G401 (cell line): ENCODE data around the gene POTEH. TPM values are rescaled to one million over a fixed set of nuclear protein-coding genes. Genes with fewer than 3 reads are reported as not detected.
"Not testable (repeated sequence)": the region's sequence is repeated elsewhere in the genome, so short reads cannot be mapped to it uniquely, and the experiment has no call there.

Source experiments
- DNase-seq: peaks from one replicate; pipeline ENCODE4 v3.0.0-alpha.2; 2015; ENCODE audit warnings: low spot score
- in situ Hi-C: cut with HindIII; loops from 2 replicates; pipeline ENCODE4 v1.10.0; 2016; ENCODE audit warnings: low sequenced_read_pairs, mixed read lengths
- total RNA-seq: library from RNA; depleted of rRNA; stranded (reverse); fragments of >200 nt; shearing (Covaris generic); gene quantifications from 2 replicates; pipeline ENCODE4 v1.2.3, GENCODE V29; 2014; rRNA removed

The POTEH gene
- not detected in 2 replicates for total RNA-seq

- DNase-seq, in situ Hi-C loops: not testable (repeated sequence)
Observed at GRCh38 chr22:15689749-15690125, at the start of gene POTEH. Gene POTEH (plus strand): TSS chr22:15690026. CDS start chr22:15690078, 52 bp downstream.

GRCh38 chr22:15642288-15642861 is 47.5 kb upstream of the POTEH start:
- in situ Hi-C loops, DNase-seq: not testable (repeated sequence)

GRCh38 chr22:15651954-15652353 is 37.9 kb upstream of the POTEH start:
- in situ Hi-C loops, result not testable (repeated sequence)

DNA sequence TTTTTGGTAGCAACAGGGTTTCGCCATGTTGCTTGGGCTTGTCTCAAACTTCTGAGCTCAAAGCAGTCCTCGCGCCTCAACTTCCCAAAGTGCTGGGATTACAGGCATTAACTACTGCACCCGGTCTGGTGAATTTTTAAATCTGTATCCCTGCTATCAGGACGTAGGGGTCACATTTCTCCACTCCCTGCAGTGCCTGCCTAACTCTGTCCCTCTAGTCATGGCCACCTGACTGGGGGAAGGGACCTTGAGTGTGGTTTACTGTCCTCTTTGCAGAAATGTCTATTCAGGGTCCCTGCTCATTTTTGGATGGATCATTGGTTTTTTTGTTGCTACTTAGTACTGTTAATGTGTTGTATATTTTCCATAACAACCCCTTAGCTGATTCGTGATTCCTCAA is 37.1 kb upstream of the POTEH start:
- DNase-seq, in situ Hi-C loops: not testable (repeated sequence)

More at GRCh38 chr22:15651954-15652353, 37.9 kb upstream of the POTEH start:
- DNase-seq, result not testable (repeated sequence)

- in situ Hi-C loops, DNase-seq: not testable (repeated sequence)
Observed at GRCh38 chr22:15653241-15653640, 36.6 kb upstream of the POTEH start.

DNA sequence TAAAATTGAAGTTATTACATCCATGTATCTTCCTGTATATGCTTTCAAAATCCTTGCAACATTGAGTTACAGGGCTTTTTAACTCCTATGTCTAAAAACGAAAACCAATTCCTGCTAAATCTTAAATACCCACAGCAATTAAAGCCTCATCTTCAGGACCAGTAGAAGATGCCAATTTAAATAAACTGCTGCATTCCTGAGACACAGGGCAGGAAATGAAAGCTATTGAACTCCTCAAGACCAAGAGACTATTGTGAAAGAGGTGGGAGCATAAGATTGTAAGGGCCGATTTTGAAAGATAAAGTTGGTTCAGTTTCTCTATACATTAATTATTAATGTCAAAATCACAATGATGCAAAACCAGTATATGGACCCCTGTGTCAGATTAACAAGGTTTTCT is 28.7 kb upstream of the POTEH start:
- in situ Hi-C loops, DNase-seq: not testable (repeated sequence)

DNA sequence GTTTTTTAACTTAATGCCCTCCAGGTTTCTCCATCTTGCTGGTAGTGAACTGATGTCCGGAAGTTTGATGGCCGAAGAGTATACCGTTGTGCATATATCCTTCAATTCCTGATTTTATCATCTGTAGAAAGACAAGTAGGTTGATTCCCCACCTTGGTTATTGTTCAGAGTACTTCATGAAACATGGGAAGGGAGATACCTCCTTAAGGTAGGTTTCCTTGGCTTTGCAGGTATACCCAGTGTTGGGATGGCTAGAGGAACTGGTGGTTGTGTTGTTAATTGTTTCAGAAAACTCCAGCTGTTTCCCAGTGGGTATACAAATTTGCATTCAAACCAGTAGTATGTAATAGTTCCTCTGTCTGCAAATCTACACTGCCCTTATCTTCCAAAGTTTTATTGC is 25.1 kb upstream of the POTEH start:
- in situ Hi-C loops, DNase-seq: not testable (repeated sequence)

DNA sequence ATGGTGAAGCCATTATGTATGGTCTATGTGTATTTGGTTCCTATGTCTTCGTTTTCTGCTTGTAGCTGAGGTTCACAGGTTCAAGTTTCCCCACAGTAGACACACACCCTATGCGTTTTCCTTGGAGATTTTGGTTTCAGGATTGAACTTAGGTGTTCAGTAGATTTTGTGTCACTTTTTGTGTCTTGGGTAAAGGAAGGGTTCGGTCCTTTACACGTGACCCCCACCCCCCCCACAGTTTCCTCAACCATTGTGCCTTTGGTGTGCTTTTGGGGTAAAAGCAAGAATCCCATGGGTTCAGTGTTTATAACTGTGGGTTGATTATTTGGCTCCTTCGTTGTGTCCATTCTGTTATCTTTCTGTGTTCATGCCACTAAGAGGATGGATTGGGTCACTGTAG is 24.3 kb upstream of the POTEH start:
- in situ Hi-C loops, DNase-seq: not testable (repeated sequence)

DNA sequence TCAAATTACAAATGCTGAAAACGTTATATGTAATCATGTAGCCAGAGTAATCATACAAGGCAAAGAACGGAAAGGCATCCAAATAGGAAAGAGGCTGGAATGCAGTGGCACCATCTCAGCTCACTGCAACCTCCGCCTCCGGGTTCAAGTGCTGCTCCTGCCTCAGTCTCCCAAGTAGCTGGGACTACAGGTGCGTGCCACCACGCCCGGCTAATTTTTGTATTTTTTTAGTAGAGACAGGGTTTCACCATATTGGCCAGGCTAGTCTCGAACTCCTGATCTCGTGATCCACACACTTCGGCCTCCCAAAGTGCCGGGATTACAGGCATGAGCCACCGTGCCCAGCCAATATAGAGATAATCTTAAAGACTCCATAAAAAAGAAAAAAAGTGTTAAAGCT is 20.4 kb upstream of the POTEH start:
- in situ Hi-C loops, DNase-seq: not testable (repeated sequence)

- DNase-seq, in situ Hi-C loops: not testable (repeated sequence)
Observed at GRCh38 chr22:15679702-15680101, 10.1 kb upstream of the POTEH start.

GRCh38 chr22:15684115-15684514 is 5.7 kb upstream of the POTEH start:
- in situ Hi-C loops, DNase-seq: not testable (repeated sequence)

- in situ Hi-C loops, result not testable (repeated sequence)
Observed at GRCh38 chr22:15684695-15685094, 5.1 kb upstream of the POTEH start.

GRCh38 chr22:15685641-15686040 is 4.2 kb upstream of the POTEH start:
- in situ Hi-C loops, DNase-seq: not testable (repeated sequence)

More at GRCh38 chr22:15684695-15685094, 5.1 kb upstream of the POTEH start:
- DNase-seq, result not testable (repeated sequence)

GRCh38 chr22:15687086-15687485 is 2.7 kb upstream of the POTEH start:
- in situ Hi-C loops, DNase-seq: not testable (repeated sequence)

DNA sequence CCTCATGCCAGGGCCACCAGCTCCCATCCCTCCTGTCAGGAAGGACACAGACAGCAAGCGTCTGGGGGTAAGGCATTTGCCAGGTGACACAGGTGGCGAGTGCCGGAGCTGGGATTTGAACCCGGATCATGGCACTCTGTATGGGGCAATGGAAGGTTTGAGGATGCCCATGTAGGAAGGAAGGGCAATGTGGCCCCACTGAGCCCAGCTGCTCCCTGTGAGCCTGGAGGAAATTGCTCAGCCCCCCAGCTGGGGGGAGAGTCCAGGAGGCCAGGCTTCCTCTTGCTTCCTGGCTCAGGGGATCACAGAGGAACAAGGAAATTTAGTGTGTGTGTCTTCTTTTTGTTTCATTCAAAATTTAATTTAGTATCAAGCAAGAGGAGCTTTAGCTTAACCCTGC is 2.1 kb upstream of the POTEH start:
- DNase-seq, in situ Hi-C loops: not testable (repeated sequence)

- in situ Hi-C loops, DNase-seq: not testable (repeated sequence)
Observed at GRCh38 chr22:15688090-15688489, 1.7 kb upstream of the POTEH start.

DNA sequence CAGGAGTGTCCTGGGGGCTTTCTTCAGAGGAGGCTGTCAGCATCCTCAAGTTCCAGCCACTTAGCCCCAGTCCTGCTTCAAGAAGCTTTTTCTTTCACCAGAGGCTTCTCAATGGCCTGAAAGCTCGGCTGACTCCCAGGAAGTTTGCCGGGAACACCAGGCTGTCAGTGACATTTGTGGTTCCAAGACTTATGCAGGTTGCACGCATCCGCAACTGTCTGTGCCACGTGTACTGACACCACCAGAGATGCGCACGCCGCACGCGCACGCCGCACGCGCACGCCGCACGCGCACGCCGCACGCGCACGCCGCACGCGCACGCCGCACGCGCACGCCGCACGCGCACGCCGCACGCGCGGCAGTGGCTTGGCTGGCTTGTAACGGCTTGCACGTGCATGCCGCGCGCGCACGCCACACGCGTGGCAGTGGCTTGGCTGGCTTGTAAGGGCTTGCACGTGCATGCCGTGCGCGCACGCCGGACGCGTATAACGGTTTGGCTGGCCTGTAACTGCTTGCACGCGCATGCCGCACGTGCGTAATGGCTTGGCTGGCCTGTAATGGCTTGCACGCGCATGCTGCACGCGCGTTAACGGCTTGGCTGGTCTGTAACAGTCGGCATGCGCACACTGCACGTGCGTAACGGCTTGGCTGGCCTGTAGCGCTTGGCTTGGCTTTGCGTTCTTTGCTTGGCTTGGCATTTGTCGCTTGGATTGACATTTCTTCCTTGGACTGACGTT is 646 bp upstream of the POTEH start:
- DNase-seq, in situ Hi-C loops: not testable (repeated sequence)

GRCh38 chr22:15713600-15713999 is 23.8 kb downstream of the POTEH start:
- DNase-seq, in situ Hi-C loops: not testable (repeated sequence)

- in situ Hi-C loops, DNase-seq: not testable (repeated sequence)
Observed at GRCh38 chr22:15714125-15714524, 24.3 kb downstream of the POTEH start.

DNA sequence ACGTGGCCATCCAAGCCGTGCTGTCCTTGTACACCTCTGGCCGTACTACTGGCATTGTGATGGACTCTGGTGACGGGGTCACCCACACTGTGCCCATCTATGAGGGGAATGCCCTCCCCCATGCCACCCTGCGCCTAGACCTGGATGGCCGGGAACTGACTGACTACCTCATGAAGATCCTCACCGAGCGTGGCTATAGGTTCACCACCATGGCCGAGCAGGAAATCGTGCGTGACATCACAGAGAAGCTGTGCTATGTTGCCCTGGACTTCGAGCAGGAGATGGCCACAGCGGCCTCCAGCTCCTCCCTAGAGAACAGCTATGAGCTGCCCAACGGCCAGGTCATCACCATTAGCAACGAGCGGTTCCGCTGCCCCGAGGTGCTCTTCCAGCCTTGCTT is 32.1 kb downstream of the POTEH start:
- in situ Hi-C loops, DNase-seq: not testable (repeated sequence)
